Endothelial cell of hepatic sinusoid (primary cell): ENCODE measurements around the gene PHF21B.

Experiments
- in situ Hi-C: cut with HindIII; loops from 2 replicates; pipeline ENCODE4 v1.10.0; 2017; ENCODE audit warnings: low sequenced_read_pairs

The PHF21B gene

GRCh38 chr22:44940130-44940529 lies 69.7 kb downstream of the PHF21B start:
- in situ Hi-C loops = no loop called here

DNA sequence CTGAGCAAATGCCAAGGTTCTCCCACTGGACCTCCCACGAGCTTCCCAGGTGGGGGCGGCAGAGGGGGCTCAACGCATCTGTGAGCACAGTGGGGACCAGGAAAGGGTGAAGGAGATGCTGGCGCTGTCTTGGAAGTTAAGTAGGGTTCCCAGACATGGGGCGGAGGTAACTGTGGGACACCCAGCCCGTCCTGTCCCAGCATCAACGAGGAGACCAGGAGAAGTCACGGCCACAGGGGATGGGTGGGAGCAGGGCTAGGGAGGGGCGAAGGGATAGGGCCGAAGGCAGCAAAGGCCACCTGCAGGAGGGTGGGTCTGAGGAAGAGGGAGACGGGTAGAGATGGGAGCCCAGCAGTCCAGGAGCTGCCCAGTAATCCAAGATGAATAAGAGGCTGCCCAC lies 70.4 kb downstream of the PHF21B start:
- in situ Hi-C loops = no loop called here

GRCh38 chr22:44938886-44939285 lies 70.9 kb downstream of the PHF21B start:
- in situ Hi-C loops = no loop called here

- in situ Hi-C loops = no loop called here
Measured at GRCh38 chr22:44937216-44937615, 72.6 kb downstream of the PHF21B start.

- in situ Hi-C loops = no loop called here
Measured at GRCh38 chr22:44936201-44936600, 73.6 kb downstream of the PHF21B start.

GRCh38 chr22:44935724-44936123 lies 74.1 kb downstream of the PHF21B start:
- in situ Hi-C loops = no loop called here

DNA sequence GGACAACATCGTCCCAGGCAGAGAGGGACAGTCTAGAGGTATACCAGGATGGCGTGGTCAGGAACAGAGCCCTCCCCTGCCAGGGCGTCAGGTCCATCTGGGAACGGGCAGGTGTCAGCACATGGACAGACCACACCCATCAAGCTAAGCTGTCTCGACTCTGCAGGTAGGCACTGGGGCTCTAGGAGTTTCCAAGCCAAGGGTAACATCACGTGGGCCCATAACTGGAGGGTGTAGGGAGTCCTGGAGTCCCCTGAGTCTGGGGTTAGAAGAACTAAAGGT lies 75.4 kb downstream of the PHF21B start:
- in situ Hi-C loops = no loop called here

- in situ Hi-C loops = no loop called here
Measured at GRCh38 chr22:44933666-44934453, 75.9 kb downstream of the PHF21B start.

DNA sequence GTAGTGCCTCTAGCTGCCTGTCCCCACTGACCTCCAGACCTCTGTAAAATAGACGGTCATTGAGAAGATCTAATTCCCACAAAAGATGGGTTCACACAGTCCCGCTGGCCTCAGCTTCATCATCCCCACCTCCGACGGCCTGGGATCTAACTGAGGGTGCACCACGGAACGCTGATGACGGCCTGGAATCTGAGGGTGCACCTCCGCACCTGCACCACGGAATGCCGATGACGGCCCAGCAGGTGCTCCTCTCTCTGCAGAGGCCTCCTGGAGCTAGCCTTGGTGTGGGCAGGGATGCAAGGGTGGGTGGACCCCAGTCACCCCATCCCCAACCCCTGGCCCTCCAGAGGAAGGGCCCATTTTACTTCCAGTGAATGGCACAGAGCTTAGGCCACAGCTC lies 77.3 kb downstream of the PHF21B start:
- in situ Hi-C loops = no loop called here

GRCh38 chr22:44931766-44932165 lies 78.0 kb downstream of the PHF21B start:
- in situ Hi-C loops = no loop called here

- in situ Hi-C loops = no loop called here
Measured at GRCh38 chr22:44931077-44931540, 78.7 kb downstream of the PHF21B start.

DNA sequence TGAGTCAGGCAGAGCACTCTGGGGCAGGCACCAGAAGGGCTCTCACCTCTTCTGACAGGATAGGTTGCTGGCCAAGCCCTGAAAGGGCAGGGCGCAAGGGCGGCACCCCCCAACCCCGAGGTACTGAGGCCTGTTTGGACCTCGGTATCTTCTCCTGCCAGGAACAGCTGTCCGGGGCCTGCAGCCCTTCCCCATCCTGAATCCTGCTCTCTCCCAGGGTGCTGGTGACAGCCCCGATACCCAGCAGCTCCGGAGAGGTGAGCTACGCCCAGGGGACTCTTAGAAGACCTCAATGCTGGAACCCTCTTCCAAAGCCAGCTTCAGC lies 79.1 kb downstream of the PHF21B start:
- in situ Hi-C loops = no loop called here

DNA sequence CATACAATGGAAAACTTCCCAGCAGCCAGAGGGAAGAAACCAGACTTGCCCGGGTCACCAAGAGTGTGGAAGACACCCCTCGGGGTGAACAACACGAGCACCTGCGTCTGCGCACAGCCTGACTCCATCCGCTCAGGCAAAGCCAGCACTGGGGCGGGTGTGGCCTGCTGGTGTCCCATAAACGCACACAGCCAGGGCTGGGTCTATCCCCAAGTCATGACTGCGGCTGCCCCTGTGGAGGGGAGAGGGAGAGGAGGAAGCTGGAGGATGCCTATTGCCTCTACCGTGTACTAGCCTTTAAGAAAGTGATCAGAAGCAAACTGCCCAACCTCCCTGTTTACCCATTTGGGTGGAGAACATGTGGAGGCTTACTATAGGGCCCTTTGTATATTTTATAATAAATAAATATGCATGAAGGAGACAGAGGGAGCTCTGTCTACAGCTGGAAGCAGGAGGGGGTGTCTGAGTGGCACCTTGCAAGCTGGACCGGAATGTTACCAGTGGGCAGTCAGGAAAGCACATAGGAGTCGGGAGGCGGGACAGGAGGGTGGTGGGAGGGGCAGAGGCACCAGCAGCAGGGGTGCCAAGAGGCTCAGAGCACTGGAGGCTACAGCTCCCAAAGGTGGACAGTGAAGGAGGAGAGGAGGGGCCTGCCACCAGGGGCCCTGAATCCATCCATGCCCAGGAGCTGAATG lies 79.6 kb downstream of the PHF21B start:
- in situ Hi-C loops = no loop called here

DNA sequence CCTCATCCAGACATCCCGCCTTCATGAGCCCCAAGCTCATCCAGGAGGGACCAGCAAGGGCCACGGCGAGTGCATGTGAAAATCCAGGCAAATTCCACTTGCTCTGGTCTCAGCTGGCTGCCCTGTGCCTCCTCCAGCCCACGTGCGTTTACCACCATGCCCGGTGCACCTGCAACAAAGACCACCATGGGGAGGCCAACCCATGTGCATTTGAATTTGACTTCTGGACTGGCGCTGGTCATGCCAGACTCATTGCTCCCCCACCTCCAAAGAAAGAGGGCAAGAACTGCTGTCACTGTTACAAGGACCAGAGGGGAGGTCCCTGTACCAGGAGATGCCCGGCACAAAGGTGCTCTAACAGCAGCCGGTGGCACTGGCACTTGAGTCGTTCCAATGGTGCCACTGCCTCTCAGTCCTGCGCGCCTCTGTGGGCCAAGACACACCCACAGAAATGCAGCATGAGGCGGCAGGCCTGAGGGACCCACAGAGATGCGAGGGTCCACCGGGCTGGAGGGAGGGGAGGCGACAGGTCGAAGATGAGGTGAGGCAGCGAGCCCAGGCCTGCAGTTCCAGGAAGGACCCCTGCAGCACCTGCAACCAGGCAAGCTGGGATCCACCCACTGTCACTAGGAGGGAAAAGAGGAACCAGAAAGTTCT lies 80.3 kb downstream of the PHF21B start:
- in situ Hi-C loops = no loop called here

DNA sequence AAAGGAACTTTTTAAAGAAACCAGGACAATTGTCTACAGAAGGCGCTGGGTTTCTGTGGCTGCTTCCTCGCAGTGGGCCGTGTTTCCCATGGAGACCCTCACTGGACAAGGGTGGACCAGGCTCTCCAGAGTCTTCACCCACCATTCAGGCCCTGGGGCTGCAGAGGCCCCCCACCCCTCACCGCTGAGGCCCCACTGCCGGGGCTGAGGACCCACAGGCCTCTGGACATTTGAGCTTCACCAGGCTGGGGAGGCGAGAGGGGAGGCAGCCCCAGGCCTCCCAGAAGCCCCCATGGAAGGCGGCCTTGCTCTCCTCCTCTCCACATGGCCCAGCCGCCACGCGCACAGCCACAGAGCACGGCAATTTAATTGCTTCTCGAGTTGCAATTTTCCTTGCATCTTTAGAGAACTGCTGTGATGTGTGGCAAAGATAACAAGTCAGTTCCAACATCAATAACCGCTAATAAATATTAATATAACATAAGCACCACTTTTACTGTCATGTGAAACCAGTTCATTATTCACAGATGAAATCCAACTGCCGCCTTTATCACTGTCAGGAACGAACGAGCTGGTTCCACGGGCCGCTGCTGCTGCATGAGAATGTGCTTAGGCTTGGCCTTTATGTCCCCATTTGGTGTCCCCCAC lies 81.0 kb downstream of the PHF21B start:
- in situ Hi-C loops = no loop called here

- in situ Hi-C loops = no loop called here
Measured at GRCh38 chr22:44928136-44928463, 81.7 kb downstream of the PHF21B start.

- in situ Hi-C loops = no loop called here
Measured at GRCh38 chr22:44927463-44928135, 82.2 kb downstream of the PHF21B start.

- in situ Hi-C loops = no loop called here
Measured at GRCh38 chr22:44926491-44927415, 83.1 kb downstream of the PHF21B start.

GRCh38 chr22:44926124-44926475 lies 83.7 kb downstream of the PHF21B start:
- in situ Hi-C loops = no loop called here

GRCh38 chr22:44925465-44926123 lies 84.2 kb downstream of the PHF21B start:
- in situ Hi-C loops = no loop called here
